H1 (cell line): Measurements from ENCODE around the gene RNASE3. TPM values are rescaled to one million over a fixed set of nuclear protein-coding genes. Genes with fewer than 3 reads are reported as not detected.

Experiments
- CTCF ChIA-PET: fragments of 300-600 bp; sonication (Branson Sonifier 250); formaldehyde crosslinking; loops from one replicate; lab custom pipeline; 2021; ENCODE audit not compliant: partially characterized antibody; lab: Charles Lee
- POLR2A ChIA-PET: fragments of 300-600 bp; sonication (Branson Sonifier 250); formaldehyde crosslinking; loops from one replicate; lab custom pipeline; 2021; ENCODE audit warnings: inconsistent platforms; ENCODE audit not compliant: partially characterized antibody; lab: Charles Lee
- DNase-seq, 2 experiments: peaks; one replicate each; pipeline versions ENCODE4 v3.0.0 to v3.0.0-alpha.2; 2010 to 2022; ENCODE audit warnings: low spot score in 2 of 2, low read depth in 1 of 2, mixed read lengths in 1 of 2
- FAIRE-seq: peaks from 2 replicates; lab custom pipeline; 2011; peaks lifted over from hg19 to GRCh38; lab: Jason Lieb, UNC
- H2AFZ ChIP-seq: 2 replicates; pipeline ENCODE4 v1.8.1; 2012; ENCODE audit warnings: low read length, inconsistent platforms
- H2AK5ac ChIP-seq: 2 replicates; pipeline ENCODE4 v1.6.1; 2013; ENCODE audit warnings: low read depth, low read length
- H2BK120ac ChIP-seq: replicated peaks from 2 replicates; pipeline ENCODE3; 2013; ENCODE audit warnings: low read depth, low read length, inconsistent platforms
- H2BK12ac ChIP-seq: 2 replicates; pipeline ENCODE4 v1.6.1; 2013; ENCODE audit warnings: low read depth, low read length
- H2BK15ac ChIP-seq: 2 replicates; pipeline ENCODE4 v1.6.1; 2013; ENCODE audit warnings: low read length
- H2BK20ac ChIP-seq: 2 replicates; pipeline ENCODE4 v1.6.1; 2013; ENCODE audit warnings: low read length
- H2BK5ac ChIP-seq: 2 replicates; pipeline ENCODE4 v1.6.1; 2013; ENCODE audit warnings: low read depth, low read length
- H3K14ac ChIP-seq: 2 replicates; pipeline ENCODE4 v1.6.1; 2013; ENCODE audit warnings: inconsistent platforms; ENCODE audit not compliant: insufficient read length
- H3K18ac ChIP-seq: 2 replicates; pipeline ENCODE4 v1.6.1; 2013; ENCODE audit warnings: low read length; ENCODE audit errors: extremely low read depth
- H3K23ac ChIP-seq: 2 replicates; pipeline ENCODE4 v1.6.1; 2013; ENCODE audit warnings: inconsistent platforms; ENCODE audit not compliant: insufficient read length
- H3K23me2 ChIP-seq: 2 replicates; pipeline ENCODE4 v1.6.1; 2013; ENCODE audit warnings: low read depth, low read length
- H3K27ac ChIP-seq: 2 replicates; pipeline ENCODE4 v1.6.1; 2011; ENCODE audit warnings: low read depth, low read length, inconsistent platforms
- H3K27me3 ChIP-seq, 4 experiments: replicated peaks in 1 of 4; 1 replicate in 1 of 4; 2 replicates in 3 of 4; pipeline versions ENCODE4 v1.6.1 to v1.8.1; 2011 to 2013; ENCODE audit warnings: low read length in 3 of 4, mild to moderate bottlenecking in 3 of 4, inconsistent platforms in 2 of 4, mixed read lengths in 2 of 4, moderate library complexity in 1 of 4; ENCODE audit not compliant: control insufficient read depth in 3 of 4, insufficient read depth in 3 of 4; ENCODE audit errors: extremely low read depth in 1 of 4
- H3K36me3 ChIP-seq, 4 experiments: 2 replicates each; pipeline versions ENCODE4 v1.6.1 to v1.8.1; 2011 to 2013; ENCODE audit warnings: mild to moderate bottlenecking in 4 of 4, low read length in 3 of 4, moderate library complexity in 2 of 4, control low read depth in 1 of 4, inconsistent platforms in 1 of 4; ENCODE audit not compliant: insufficient read depth in 4 of 4, control insufficient read depth in 2 of 4
- H3K4ac ChIP-seq: replicated peaks from 2 replicates; pipeline ENCODE3; 2013; ENCODE audit warnings: low read length, low read depth, mixed read lengths, inconsistent platforms; ENCODE audit not compliant: insufficient read length
- H3K4me1 ChIP-seq, 4 experiments: replicated peaks in 1 of 4; 1 replicate in 1 of 4; 2 replicates in 3 of 4; pipeline versions ENCODE4 v1.6.1 to v1.8.1; 2011 to 2013; ENCODE audit warnings: low read length in 3 of 4, inconsistent platforms in 2 of 4, mixed read lengths in 1 of 4; ENCODE audit not compliant: insufficient read depth in 4 of 4, control insufficient read depth in 3 of 4
- H3K4me2 ChIP-seq, 2 experiments: 2 replicates each; pipeline versions ENCODE4 v1.6.1 to v1.8.1; 2011 to 2013; ENCODE audit warnings: low read depth in 2 of 2, low read length in 2 of 2, control low read depth in 1 of 2, inconsistent platforms in 1 of 2, mild to moderate bottlenecking in 1 of 2; ENCODE audit not compliant: insufficient read depth in 1 of 2
- H3K4me3 ChIP-seq, 4 experiments: fragments of 200-600, 300-600 bp in 1 of 4; sonication (generic), shearing (Covaris generic), sonication (Bioruptor Twin) in 1 of 4; 2 replicates each; pipeline versions ENCODE4 v1.5.1 to v1.8.1; 2011 to 2016; ENCODE audit warnings: low read length in 4 of 4, low read depth in 3 of 4, control low read depth in 2 of 4, inconsistent platforms in 2 of 4, mild to moderate bottlenecking in 2 of 4, mixed read lengths in 1 of 4, moderate library complexity in 1 of 4; ENCODE audit not compliant: insufficient read depth in 2 of 4; ENCODE audit errors: extremely low read depth in 1 of 4
- H3K56ac ChIP-seq: replicated peaks from 2 replicates; pipeline ENCODE3; 2013; ENCODE audit warnings: low read depth, mild to moderate bottlenecking, mixed read lengths, low read length, inconsistent platforms; ENCODE audit not compliant: insufficient read length
- H3K79me1 ChIP-seq: 2 replicates; pipeline ENCODE4 v1.6.1; 2013; ENCODE audit warnings: low read depth, low read length, control low read depth
- H3K79me2 ChIP-seq, 2 experiments: 2 replicates each; pipeline versions ENCODE4 v1.6.1 to v1.8.1; 2012 to 2013; ENCODE audit warnings: low read length in 2 of 2, mild to moderate bottlenecking in 2 of 2, inconsistent platforms in 1 of 2; ENCODE audit not compliant: insufficient read depth in 2 of 2, control insufficient read depth in 1 of 2
- H3K9ac ChIP-seq, 4 experiments: replicated peaks in 1 of 4; 1 replicate in 1 of 4; 2 replicates in 3 of 4; pipeline versions ENCODE4 v1.6.1 to v1.8.1; 2011 to 2013; ENCODE audit warnings: low read depth in 3 of 4, low read length in 3 of 4, control low read depth in 2 of 4, mild to moderate bottlenecking in 2 of 4, moderate library complexity in 2 of 4, inconsistent platforms in 1 of 4; ENCODE audit errors: extremely low read depth in 1 of 4
- H3K9me3 ChIP-seq, 2 experiments: 2 replicates each; pipeline versions ENCODE4 v1.6.1 to v1.8.1; 2012 to 2013; ENCODE audit warnings: mild to moderate bottlenecking in 2 of 2, moderate library complexity in 2 of 2, control low read depth in 1 of 2, inconsistent platforms in 1 of 2, low read depth in 1 of 2, low read length in 1 of 2, mixed read lengths in 1 of 2; ENCODE audit not compliant: insufficient read depth in 2 of 2
- H4K20me1 ChIP-seq, 2 experiments: replicated peaks in 1 of 2; 2 replicates each; pipeline versions ENCODE3 to v1.8.1; 2011 to 2013; ENCODE audit warnings: inconsistent platforms in 2 of 2, low read length in 2 of 2, mild to moderate bottlenecking in 1 of 2; ENCODE audit not compliant: insufficient read depth in 2 of 2, control insufficient read depth in 1 of 2
- H4K5ac ChIP-seq: 2 replicates; pipeline ENCODE4 v1.6.1; 2013; ENCODE audit warnings: low read length, low read depth, mixed read lengths, inconsistent platforms; ENCODE audit not compliant: insufficient read length
- H4K8ac ChIP-seq: 2 replicates; pipeline ENCODE4 v1.8.0; 2013; ENCODE audit warnings: mild to moderate bottlenecking, moderate library complexity, low read length, inconsistent platforms; ENCODE audit not compliant: insufficient read depth; ENCODE audit errors: extremely low read depth
- H4K91ac ChIP-seq: replicated peaks from 2 replicates; pipeline ENCODE3; 2013; ENCODE audit warnings: low read length, mixed read lengths, inconsistent platforms; ENCODE audit not compliant: insufficient read length
- BRCA1 ChIP-seq: IDR thresholded peaks from 2 replicates; pipeline ENCODE4 v1.6.1; 2012; ENCODE audit warnings: low read depth, low read length, improper control_type of control experiment
- GTF2F1 ChIP-seq: IDR thresholded peaks from 2 replicates; pipeline ENCODE4 v1.6.1; 2012; ENCODE audit warnings: low read depth, low read length, improper control_type of control experiment, borderline replicate concordance
- MAFK ChIP-seq: IDR thresholded peaks from 2 replicates; pipeline ENCODE4 v1.6.1; 2012; ENCODE audit warnings: low read depth, mild to moderate bottlenecking, improper control_type of control experiment, low read length
- RAD21 ChIP-seq, 2 experiments: IDR thresholded peaks in 1 of 2; conservative IDR thresholded peaks in 1 of 2; 2 replicates each; pipeline ENCODE4 v1.6.1; 2011; ENCODE audit warnings: low read depth in 2 of 2, low read length in 2 of 2, improper control_type of control experiment in 1 of 2, inconsistent platforms in 1 of 2, mild to moderate bottlenecking in 1 of 2, moderate library complexity in 1 of 2
- RFX5 ChIP-seq: IDR thresholded peaks from 2 replicates; pipeline ENCODE4 v1.6.1; 2011; ENCODE audit warnings: low read depth, low read length, improper control_type of control experiment, borderline replicate concordance
- SIN3A ChIP-seq, 2 experiments: IDR thresholded peaks in 1 of 2; conservative IDR thresholded peaks in 1 of 2; 2 replicates each; pipeline ENCODE4 v1.6.1; 2011 to 2012; ENCODE audit warnings: low read length in 2 of 2, improper control_type of control experiment in 1 of 2, low read depth in 1 of 2, mild to moderate bottlenecking in 1 of 2
- TAF7 ChIP-seq: optimal IDR thresholded peaks from 2 replicates; pipeline ENCODE3; 2011; ENCODE audit warnings: low read depth, mild to moderate bottlenecking, inconsistent platforms, low read length, moderate library complexity, borderline replicate concordance
- TBP ChIP-seq: IDR thresholded peaks from 2 replicates; pipeline ENCODE4 v1.6.1; 2011; ENCODE audit warnings: low read depth, low read length, improper control_type of control experiment
- TEAD4 ChIP-seq: IDR thresholded peaks from 2 replicates; pipeline ENCODE4 v1.6.1; 2012; ENCODE audit warnings: low read depth, low read length, inconsistent platforms, mixed read lengths
- ZNF274 ChIP-seq: IDR thresholded peaks from 2 replicates; pipeline ENCODE4 v1.7.0; 2012; ENCODE audit warnings: low read length, borderline replicate concordance; ENCODE audit errors: extremely low read depth
- WGBS, 2 experiments: shearing (Covaris generic) in 1 of 2; methylation state at CpG; one replicate each; pipeline versions ENCODE4 v1.1.6 to v1.1.7; 2013 to 2015; ENCODE audit warnings: low lambda C conversion rate in 2 of 2, mixed read lengths in 2 of 2, inconsistent platforms in 1 of 2, low coverage in 1 of 2, missing lambda C conversion rate in 1 of 2; ENCODE audit not compliant: insufficient replicate concordance in 2 of 2, insufficient coverage in 1 of 2, insufficient read length in 1 of 2; ENCODE audit errors: extremely low coverage in 1 of 2, missing lambda C conversion rate in 1 of 2; 5-methylcytosine and 5-hydroxymethylcytosine counted together
- polyA plus RNA-seq, 7 experiments: library from polyadenylated mRNA; depleted of rRNA in 3 of 7; stranded (reverse) in 5 of 7; unstranded in 2 of 7; fragments of >200 nt in 5 of 7; fragments of 200-250 nt in 2 of 7; gene quantifications; 1 replicate in 5 of 7; 2 replicates in 1 of 7; 4 replicates in 1 of 7; pipeline versions ENCODE4 v1.2.1 to v1.2.3, GENCODE V29; 2011 to 2013; ENCODE audit warnings: missing spikeins in 2 of 7, mixed read lengths in 2 of 7
- total RNA-seq: library from RNA; stranded (reverse); fragmentation: NEBNext Ultra II Directional; extraction: Animal tissue kit (Norgen Biotek cat#: 25700); gene quantifications from 2 replicates; pipeline ENCODE4 v1.2.1, GENCODE V29; 2021
- TF ChIP-seq, protein P1 (sequence below), 3 experiments: IDR thresholded peaks; 1 replicate in 2 of 3; 2 replicates in 1 of 3; pipeline versions ENCODE4 v1.5.1 to v1.6.1; 2011; ENCODE audit warnings: low read length in 3 of 3, mild to moderate bottlenecking in 3 of 3, inconsistent platforms in 2 of 3, low read depth in 1 of 3, moderate library complexity in 1 of 3; ENCODE audit not compliant: insufficient read depth in 1 of 3; ENCODE audit errors: control extremely low read depth in 1 of 3

Gene RNASE3
- total and polyA plus RNA-seq, 2 of the 8 experiments (the other 6 are each of a cell fraction or from before 2014, with no cell fraction given), result not detected

GRCh38 chr14:20866963-20867362, 24.2 kb upstream of the RNASE3 start:
- no peak overlapping the region for H3K56ac ChIP-seq
- H3K79me2 ChIP-seq, result no peaks in the 10 kb centered on the region
- no peaks in the 10 kb centered on the region for H4K20me1 ChIP-seq
- ChIA-PET POLR2A (interaction anchor here (0.6 kb wide), 1 partner anchor 238 kb away, joined by 3 read pairs; no protein-coding TSS in a partner anchor), CTCF (interaction anchor here (0.6 to 3.7 kb wide), 27 partner anchors 9 to 258 kb away, joined by 3 to 35 read pairs (median 4); partner anchors contain the start of gene RNASE4)
- TF ChIP-seq ZNF274, result no peak
- TF ChIP-seq MAFK, result 0 out of 2 replicates have a peak, but pooled peaks have one; percentile 2
- TF ChIP-seq SIN3A (conservative IDR thresholded peaks at IDR 0.05 in 1 of 2, IDR thresholded peaks at IDR 0.05 in 1 of 2; ENCODE audit: low read depth in 1 of 2, low read length in 2 of 2), result peak; percentile 50 to 78; a peak in 1 of 4 replicates
- TF ChIP-seq BRCA1, result no peak
- TF ChIP-seq TAF7, result no peak
- peak; percentile 6; the same call in 1 of the 2 replicates for TF ChIP-seq TEAD4
- TF ChIP-seq, protein P1, sequence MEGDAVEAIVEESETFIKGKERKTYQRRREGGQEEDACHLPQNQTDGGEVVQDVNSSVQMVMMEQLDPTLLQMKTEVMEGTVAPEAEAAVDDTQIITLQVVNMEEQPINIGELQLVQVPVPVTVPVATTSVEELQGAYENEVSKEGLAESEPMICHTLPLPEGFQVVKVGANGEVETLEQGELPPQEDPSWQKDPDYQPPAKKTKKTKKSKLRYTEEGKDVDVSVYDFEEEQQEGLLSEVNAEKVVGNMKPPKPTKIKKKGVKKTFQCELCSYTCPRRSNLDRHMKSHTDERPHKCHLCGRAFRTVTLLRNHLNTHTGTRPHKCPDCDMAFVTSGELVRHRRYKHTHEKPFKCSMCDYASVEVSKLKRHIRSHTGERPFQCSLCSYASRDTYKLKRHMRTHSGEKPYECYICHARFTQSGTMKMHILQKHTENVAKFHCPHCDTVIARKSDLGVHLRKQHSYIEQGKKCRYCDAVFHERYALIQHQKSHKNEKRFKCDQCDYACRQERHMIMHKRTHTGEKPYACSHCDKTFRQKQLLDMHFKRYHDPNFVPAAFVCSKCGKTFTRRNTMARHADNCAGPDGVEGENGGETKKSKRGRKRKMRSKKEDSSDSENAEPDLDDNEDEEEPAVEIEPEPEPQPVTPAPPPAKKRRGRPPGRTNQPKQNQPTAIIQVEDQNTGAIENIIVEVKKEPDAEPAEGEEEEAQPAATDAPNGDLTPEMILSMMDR (IDR thresholded peaks at IDR 0.05; ENCODE audit: control extremely low read depth in 1 of 3, insufficient read depth in 1 of 3, low read depth in 1 of 3, low read length in 3 of 3), result peak; percentile 33 to 71 (median 70)
- TF ChIP-seq RFX5, result no peak
- no peak for TF ChIP-seq GTF2F1
- TF ChIP-seq RAD21 (IDR thresholded peaks at IDR 0.05 in 1 of 2, conservative IDR thresholded peaks at IDR 0.05 in 1 of 2; ENCODE audit: low read depth in 2 of 2, low read length in 2 of 2), result peak; percentile 69 to 75
- no peak for TF ChIP-seq TBP
- no peak overlapping the region for H3K23ac ChIP-seq
- no peak overlapping the region for H2BK12ac ChIP-seq
- no peak overlapping the region for H4K8ac ChIP-seq
- 13% methylated on average over 2 of the region's 2 CpGs; no CpG with 5 or more reads in 1 of the 2 experiments for WGBS, 2 experiments
- H3K79me1 ChIP-seq, result no peaks in the 10 kb centered on the region
- H3K4me2 ChIP-seq, result no peak overlapping the region
- no peak overlapping the region for H4K5ac ChIP-seq
- no peak overlapping the region for H4K91ac ChIP-seq
- no peak overlapping the region for H3K18ac ChIP-seq
- no peak overlapping the region for H3K9ac ChIP-seq
- H2BK5ac ChIP-seq, result no peak overlapping the region
- no peak overlapping the region for H3K27ac ChIP-seq
- no peaks in the 10 kb centered on the region for H3K4me1 ChIP-seq
- peak; percentile 89 for FAIRE-seq
- no peak for DNase-seq
- no peak overlapping the region for H3K14ac ChIP-seq
- no peak overlapping the region for H2BK120ac ChIP-seq
- H3K4ac ChIP-seq, result no peak overlapping the region
- H3K27me3 ChIP-seq, result no peaks in the 10 kb centered on the region
- H3K9me3 ChIP-seq, result no peaks in the 10 kb centered on the region
- no peaks in the 10 kb centered on the region for H3K23me2 ChIP-seq
- H2BK20ac ChIP-seq, result no peak overlapping the region
- no peaks in the 10 kb centered on the region for H3K36me3 ChIP-seq
- no peak overlapping the region for H3K4me3 ChIP-seq
- H2BK15ac ChIP-seq, result no peak overlapping the region
- no peak overlapping the region for H2AK5ac ChIP-seq
- H2AFZ ChIP-seq, result no peak overlapping the region
